ENCODE data around the gene P3H4. TPM values are rescaled to one million over a fixed set of nuclear protein-coding genes. Genes with fewer than 3 reads are reported as not detected.

Gene P3H4, protein sequence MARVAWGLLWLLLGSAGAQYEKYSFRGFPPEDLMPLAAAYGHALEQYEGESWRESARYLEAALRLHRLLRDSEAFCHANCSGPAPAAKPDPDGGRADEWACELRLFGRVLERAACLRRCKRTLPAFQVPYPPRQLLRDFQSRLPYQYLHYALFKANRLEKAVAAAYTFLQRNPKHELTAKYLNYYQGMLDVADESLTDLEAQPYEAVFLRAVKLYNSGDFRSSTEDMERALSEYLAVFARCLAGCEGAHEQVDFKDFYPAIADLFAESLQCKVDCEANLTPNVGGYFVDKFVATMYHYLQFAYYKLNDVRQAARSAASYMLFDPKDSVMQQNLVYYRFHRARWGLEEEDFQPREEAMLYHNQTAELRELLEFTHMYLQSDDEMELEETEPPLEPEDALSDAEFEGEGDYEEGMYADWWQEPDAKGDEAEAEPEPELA
- total RNA-seq, result 48.6 and 53.4 TPM in 2 replicates

DNA sequence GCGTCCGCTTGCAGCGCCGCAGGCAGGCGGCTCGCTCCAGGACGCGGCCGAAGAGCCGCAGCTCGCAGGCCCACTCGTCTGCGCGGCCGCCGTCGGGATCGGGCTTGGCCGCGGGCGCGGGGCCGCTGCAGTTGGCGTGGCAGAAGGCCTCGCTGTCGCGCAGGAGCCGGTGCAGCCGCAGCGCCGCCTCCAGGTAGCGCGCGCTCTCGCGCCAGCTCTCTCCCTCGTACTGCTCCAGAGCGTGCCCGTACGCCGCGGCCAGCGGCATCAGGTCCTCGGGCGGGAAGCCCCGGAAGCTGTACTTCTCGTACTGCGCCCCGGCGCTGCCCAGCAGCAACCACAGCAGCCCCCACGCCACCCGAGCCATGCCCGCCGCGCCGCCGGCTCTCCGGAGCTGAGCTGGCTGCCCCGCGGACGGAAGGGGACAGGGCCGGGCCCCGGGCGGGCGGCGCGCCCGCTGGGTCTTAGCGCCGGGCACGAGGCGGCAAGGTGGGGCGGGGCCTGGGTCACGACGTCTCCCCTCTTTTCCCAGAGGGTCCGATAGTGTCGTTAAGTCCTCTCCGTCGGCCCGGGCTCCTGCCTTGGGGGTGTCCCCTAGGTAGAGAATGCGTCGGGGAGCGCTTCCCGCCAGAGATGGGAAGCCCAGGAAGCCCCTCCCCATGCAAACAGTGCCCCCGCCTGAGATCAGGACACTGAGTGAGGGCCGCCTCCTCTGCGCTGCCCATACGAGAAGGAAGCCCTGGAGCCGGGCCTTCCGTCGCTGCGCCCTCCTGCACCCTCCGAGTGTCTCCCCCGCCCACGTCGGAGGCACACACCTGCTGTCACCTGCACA, at the start of gene P3H4:
TSS of gene P3H4 (minus strand) at position 401 of the 832 bp plus-strand sequence. CDS start at position 367, 34 bp downstream.

GRCh38 chr17:41837761-41838538, 26.2 kb upstream of the P3H4 start, which contains the start of gene KLHL10:
TSS of gene KLHL10 (plus strand) at chr17:41837825. CDS start at chr17:41837933, 108 bp downstream.

DNA sequence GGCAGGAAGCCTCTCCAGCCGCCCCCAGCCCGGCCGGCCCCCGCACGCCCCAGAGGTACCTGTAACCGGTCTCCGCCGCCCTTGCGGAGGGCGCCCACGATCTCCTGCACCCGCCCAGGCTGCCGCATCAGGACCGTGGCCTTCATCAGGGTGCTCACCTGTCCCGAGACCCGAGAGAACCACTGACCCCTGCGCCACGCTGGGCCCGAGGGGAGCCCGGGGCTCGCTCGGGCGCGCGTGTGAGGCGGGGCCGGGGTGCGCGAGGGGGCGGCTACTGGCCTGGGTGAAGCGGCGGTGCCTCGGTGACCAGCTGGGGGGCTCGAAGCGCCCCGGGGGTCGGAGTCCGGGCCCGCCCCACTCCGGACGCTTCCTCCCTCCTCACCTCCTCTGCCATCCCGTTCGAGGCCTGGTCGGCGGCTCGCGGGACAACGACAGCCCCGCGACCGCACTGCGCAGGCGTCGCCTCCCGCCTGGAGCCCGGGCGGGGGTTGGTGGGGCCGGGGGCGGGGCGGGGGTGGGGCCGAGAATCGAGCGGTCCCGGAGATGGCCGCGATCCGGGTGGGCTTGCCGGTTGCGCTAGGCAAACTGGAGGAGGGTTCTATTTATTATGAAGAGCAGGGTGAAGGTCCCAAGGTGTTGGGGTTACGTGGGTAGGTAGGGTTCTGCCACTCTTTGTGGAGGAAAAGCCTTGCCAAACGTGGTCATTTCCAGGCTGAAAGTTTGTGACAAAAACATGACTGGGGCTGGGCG, 24.2 kb upstream of the P3H4 start, which contains the start of gene NT5C3B:
TSS of gene NT5C3B (minus strand) at position 433 of the 750 bp plus-strand sequence. CDS start at position 394, 39 bp downstream.

DNA sequence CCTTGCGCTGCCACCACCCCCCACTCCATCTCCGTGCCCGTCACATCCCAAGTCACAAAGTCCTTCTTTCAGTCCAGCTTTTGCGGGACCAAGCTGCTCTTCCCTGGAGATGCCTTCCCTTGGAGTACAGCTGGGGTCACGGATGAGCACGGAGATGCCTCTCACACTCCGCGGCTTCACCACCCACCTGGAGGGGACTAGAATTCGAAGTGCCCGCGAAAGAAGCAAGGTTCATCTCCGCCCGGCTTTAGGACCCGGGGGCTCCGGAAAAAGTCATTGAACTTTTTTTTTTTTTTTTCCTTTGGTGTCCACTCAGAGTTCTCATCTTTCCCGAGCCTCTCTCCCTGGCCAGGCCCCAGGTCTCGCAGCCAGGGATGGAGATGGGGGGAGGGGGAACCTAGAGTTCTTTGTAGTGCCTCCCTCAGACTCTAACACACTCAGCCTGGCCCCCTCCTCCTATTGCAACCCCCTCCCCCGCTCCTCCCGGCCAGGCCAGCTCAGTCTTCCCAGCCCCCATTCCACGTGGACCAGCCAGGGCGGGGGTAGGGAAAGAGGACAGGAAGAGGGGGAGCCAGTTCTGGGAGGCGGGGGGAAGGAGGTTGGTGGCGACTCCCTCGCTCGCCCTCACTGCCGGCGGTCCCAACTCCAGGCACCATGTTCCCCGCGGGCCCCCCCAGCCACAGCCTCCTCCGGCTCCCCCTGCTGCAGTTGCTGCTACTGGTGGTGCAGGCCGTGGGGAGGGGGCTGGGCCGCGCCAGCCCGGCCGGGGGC, 817 bp upstream of the P3H4 start, which contains the start of gene FKBP10:
TSS of gene FKBP10 (plus strand) at position 624 of the 771 bp plus-strand sequence. CDS start at position 655, 31 bp downstream.

GRCh38 chr17:41786227-41787020, 25.3 kb downstream of the P3H4 start, which contains the start of gene JUP:
TSS of gene JUP (minus strand) at chr17:41786711. CDS start at chr17:41771854, 14,857 bp downstream.

Other genes starting within 250 kb of the P3H4 start
- not detected in 2 replicates for gene KRT9, start 239.9 kb downstream of the P3H4 start, total RNA-seq
- gene KRT14, start 225.1 kb downstream of the P3H4 start, total RNA-seq, result not detected in 2 replicates
- not detected in 2 replicates for gene KRT16, start 199.2 kb downstream of the P3H4 start, total RNA-seq
- gene KRT17, start 187.4 kb downstream of the P3H4 start, total RNA-seq, result 0.89 and 3.7 TPM in 2 replicates
- gene EIF1, start 123.1 kb downstream of the P3H4 start, total RNA-seq, result 86.2 and 95.7 TPM in 2 replicates
- not detected in 2 replicates for gene GAST, start 99.6 kb downstream of the P3H4 start, total RNA-seq
- under 0.01 TPM in 1 of 2 replicates, not detected in the other for gene HAP1, start 77.3 kb downstream of the P3H4 start, total RNA-seq
- gene JUP, start 25.2 kb downstream of the P3H4 start, total RNA-seq, result 31.1 and 32.8 TPM in 2 replicates
- 235 and 246 TPM in 2 replicates for gene FKBP10, start 1.1 kb upstream of the P3H4 start, total RNA-seq
- gene NT5C3B, start 24.3 kb upstream of the P3H4 start, total RNA-seq, result 58.7 and 65.0 TPM in 2 replicates
- gene KLHL10, start 25.9 kb upstream of the P3H4 start, total RNA-seq, result 0.17 TPM in 1 of 2 replicates, not detected in the other
- gene KLHL11, start 53.5 kb upstream of the P3H4 start, total RNA-seq, result 10.6 and 11.6 TPM in 2 replicates
- gene ACLY, start 107.0 kb upstream of the P3H4 start, total RNA-seq, result 445 and 520 TPM in 2 replicates
- gene ODAD4, start 118.7 kb upstream of the P3H4 start, total RNA-seq, result 0.45 and 2.0 TPM in 2 replicates
- 54.5 and 60.2 TPM in 2 replicates for gene CNP, start 154.8 kb upstream of the P3H4 start, total RNA-seq
- gene DNAJC7, start 205.5 kb upstream of the P3H4 start, total RNA-seq, result 49.8 and 51.8 TPM in 2 replicates
- gene NKIRAS2, start 208.1 kb upstream of the P3H4 start, total RNA-seq, result 40.2 and 41.3 TPM in 2 replicates
- gene C17orf113, start 238.7 kb upstream of the P3H4 start, total RNA-seq, result 0.17 and 0.30 TPM in 2 replicates